A673 (cell line): ENCODE measurements around the gene TMEM178A.

Source experiments
- EZH2 ChIP-seq: fragments of 200-600 bp; sonication (generic); IDR thresholded peaks from 2 replicates; pipeline ENCODE4 v1.6.1; 2017; ENCODE audit warnings: borderline replicate concordance, low read depth, mild to moderate bottlenecking, mixed read lengths, antibody characterized with exemption, low read length; ENCODE audit not compliant: poor library complexity, severe bottlenecking
- TF ChIP-seq, protein P1 (sequence below): fragments of 300-800, 200-600 bp; sonication (generic); conservative IDR thresholded peaks from 2 replicates; pipeline ENCODE4 v1.5.1; 2017; ENCODE audit warnings: low read depth, mild to moderate bottlenecking, antibody characterized with exemption, low read length, moderate library complexity, mixed read lengths

DNA sequence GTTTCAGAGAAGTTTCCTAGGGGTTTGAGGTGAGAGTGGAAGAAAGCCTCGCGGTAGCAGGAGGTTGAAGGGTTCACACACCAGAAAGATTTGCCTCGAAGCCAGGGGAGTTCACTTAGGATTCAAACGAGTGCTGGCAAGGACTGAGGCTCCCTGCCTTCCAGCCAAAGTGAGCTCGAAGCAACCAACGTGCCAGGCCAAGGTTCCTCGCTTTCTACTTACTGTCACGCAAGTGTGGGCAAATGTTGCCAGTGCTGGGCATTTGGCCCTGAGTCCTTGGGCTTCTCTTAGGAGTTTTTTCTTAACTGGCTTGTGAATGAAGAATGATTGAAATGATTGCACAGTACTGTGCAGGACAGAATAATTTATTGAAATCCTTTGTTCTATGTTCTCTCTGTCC is 53.6 kb downstream of the TMEM178A start:
- TF ChIP-seq, protein P1, sequence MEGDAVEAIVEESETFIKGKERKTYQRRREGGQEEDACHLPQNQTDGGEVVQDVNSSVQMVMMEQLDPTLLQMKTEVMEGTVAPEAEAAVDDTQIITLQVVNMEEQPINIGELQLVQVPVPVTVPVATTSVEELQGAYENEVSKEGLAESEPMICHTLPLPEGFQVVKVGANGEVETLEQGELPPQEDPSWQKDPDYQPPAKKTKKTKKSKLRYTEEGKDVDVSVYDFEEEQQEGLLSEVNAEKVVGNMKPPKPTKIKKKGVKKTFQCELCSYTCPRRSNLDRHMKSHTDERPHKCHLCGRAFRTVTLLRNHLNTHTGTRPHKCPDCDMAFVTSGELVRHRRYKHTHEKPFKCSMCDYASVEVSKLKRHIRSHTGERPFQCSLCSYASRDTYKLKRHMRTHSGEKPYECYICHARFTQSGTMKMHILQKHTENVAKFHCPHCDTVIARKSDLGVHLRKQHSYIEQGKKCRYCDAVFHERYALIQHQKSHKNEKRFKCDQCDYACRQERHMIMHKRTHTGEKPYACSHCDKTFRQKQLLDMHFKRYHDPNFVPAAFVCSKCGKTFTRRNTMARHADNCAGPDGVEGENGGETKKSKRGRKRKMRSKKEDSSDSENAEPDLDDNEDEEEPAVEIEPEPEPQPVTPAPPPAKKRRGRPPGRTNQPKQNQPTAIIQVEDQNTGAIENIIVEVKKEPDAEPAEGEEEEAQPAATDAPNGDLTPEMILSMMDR: no peak
- TF ChIP-seq EZH2: no peak
